SK-N-SH (cell line): Measurements from ENCODE around the gene KCNS1.

Experiments
- CTCF ChIP-seq: fragments of 200-600 bp; sonication (generic); IDR thresholded peaks from 2 replicates; pipeline ENCODE4 v1.6.1; 2017; ENCODE audit warnings: antibody characterized with exemption, mild to moderate bottlenecking, moderate library complexity
- EZH2phosphoT487 ChIP-seq: fragments of 200-600 bp; sonication (generic); IDR thresholded peaks from 2 replicates; pipeline ENCODE4 v1.6.1; 2017; ENCODE audit warnings: low read depth, mixed run types, mild to moderate bottlenecking, antibody characterized with exemption, moderate library complexity, borderline replicate concordance
- FOSL2 ChIP-seq: IDR thresholded peaks from 2 replicates; pipeline ENCODE4 v1.4.0; 2012; ENCODE audit warnings: low read depth, mild to moderate bottlenecking, moderate library complexity, borderline replicate concordance
- JUND ChIP-seq: IDR thresholded peaks from 2 replicates; pipeline ENCODE4 v1.4.0; 2012
- NFIC ChIP-seq: IDR thresholded peaks from 2 replicates; pipeline ENCODE4 v1.4.0; 2012; ENCODE audit warnings: borderline replicate concordance
- POLR2AphosphoS5 ChIP-seq: IDR thresholded peaks from 2 replicates; pipeline ENCODE4 v1.6.1; 2012; ENCODE audit warnings: low read depth, low read length
- RXRA ChIP-seq: IDR thresholded peaks from 2 replicates; pipeline ENCODE4 v1.4.0; 2012; ENCODE audit warnings: low read depth, mild to moderate bottlenecking, borderline replicate concordance
- SMC3 ChIP-seq: IDR thresholded peaks from 2 replicates; pipeline ENCODE4 v1.6.1; 2012; ENCODE audit warnings: low read depth, low read length, improper control_type of control experiment
- TAF1 ChIP-seq: IDR thresholded peaks from 2 replicates; pipeline ENCODE4 v1.6.1; 2012; ENCODE audit warnings: low read depth, mild to moderate bottlenecking, low read length, moderate library complexity, borderline replicate concordance
- USF1 ChIP-seq: IDR thresholded peaks from 2 replicates; pipeline ENCODE4 v1.4.0; 2012; ENCODE audit warnings: low read depth, borderline replicate concordance
- USF2 ChIP-seq: fragments of 150-350 bp; IDR thresholded peaks from 2 replicates; pipeline ENCODE4 v1.6.1; 2017; ENCODE audit warnings: antibody characterized with exemption, low read length, low read depth, borderline replicate concordance
- YY1 ChIP-seq: IDR thresholded peaks from 2 replicates; pipeline ENCODE4 v1.4.0; 2012; ENCODE audit warnings: low read depth, mild to moderate bottlenecking

- no peak for TF ChIP-seq RXRA
- TF ChIP-seq CTCF: no peak
- no peak for TF ChIP-seq USF1
- no peak for TF ChIP-seq EZH2phosphoT487
- TF ChIP-seq FOSL2: no peak
- TF ChIP-seq SMC3: no peak
- TF ChIP-seq TAF1: no peak
- TF ChIP-seq POLR2AphosphoS5: no peak
- no peak for TF ChIP-seq JUND
- TF ChIP-seq NFIC: no peak
- no peak for TF ChIP-seq YY1
- no peak for TF ChIP-seq USF2
Observed at GRCh38 chr20:45140836-45141235, 39.9 kb upstream of the KCNS1 start.
